ENCODE results near the gene FBXO27. TPM values are rescaled to one million over a fixed set of nuclear protein-coding genes. Genes with fewer than 3 reads are reported as not detected.
A peak's percentile ranks its signal among the peaks of the same experiment; 100 is the strongest.

The FBXO27 gene
- total RNA-seq, 1 donor from 2014 or later = 10.2 TPM

GRCh38 chr19:38985262-38985661 lies 47.1 kb downstream of the FBXO27 start:
- H3K4me1 Mint-ChIP-seq = peaks cover 12% of the 10 kb centered on the region
- H3K36me3 Mint-ChIP-seq = peaks cover 3% of the 10 kb centered on the region
- no peak overlapping the region for H3K27ac Mint-ChIP-seq
- DNase-seq (ENCODE audit: low spot score in 2 of 2, unreplicated experiment in 2 of 2) = no peak
- no peaks in the 10 kb centered on the region for H3K27me3 Mint-ChIP-seq (ENCODE audit: low read depth)
- TF ChIP-seq CTCF (IDR thresholded peaks at IDR 0.05; ENCODE audit: unreplicated experiment) = no peak
- no peak overlapping the region for H3K4me3 Mint-ChIP-seq
- H3K9me3 Mint-ChIP-seq = peaks cover 5% of the 10 kb centered on the region

- TF ChIP-seq CTCF (IDR thresholded peaks at IDR 0.05; ENCODE audit: unreplicated experiment) = no peak
- Mint-ChIP-seq H3K4me3 (no peak overlapping the region), H3K36me3 (peaks cover 3% of the 10 kb centered on the region), H3K4me1 (peaks cover 18% of the 10 kb centered on the region), H3K27me3 (ENCODE audit: low read depth) (no peaks in the 10 kb centered on the region), H3K9me3 (peaks cover 5% of the 10 kb centered on the region), H3K27ac (no peak overlapping the region)
- DNase-seq (ENCODE audit: low spot score in 2 of 2, unreplicated experiment in 2 of 2) = no peak
These were observed 51.6 kb downstream of the FBXO27 start for GRCh38 chr19:38980583-38981374.

DNA sequence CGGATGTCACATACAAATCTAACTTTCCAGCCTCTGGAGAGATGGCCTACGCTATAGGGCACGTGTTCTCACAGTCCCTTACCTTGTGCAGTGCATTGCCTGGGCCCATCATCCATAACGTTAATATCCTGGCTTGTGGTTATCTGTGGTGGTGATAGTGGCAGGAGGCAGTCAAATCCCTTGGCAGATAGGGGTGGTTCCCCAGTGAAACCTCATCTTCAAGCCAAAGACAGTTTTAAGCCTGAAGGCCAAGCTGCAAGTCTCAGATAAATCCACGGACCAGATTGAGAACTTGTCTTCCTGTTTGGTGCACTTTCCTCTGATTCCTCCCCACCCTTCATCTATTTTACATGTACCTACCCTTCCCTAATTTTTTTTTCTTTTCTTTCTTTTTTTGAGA lies 52.5 kb downstream of the FBXO27 start:
- H3K4me1 Mint-ChIP-seq = peaks cover 22% of the 10 kb centered on the region
- H3K27me3 Mint-ChIP-seq (ENCODE audit: low read depth) = no peaks in the 10 kb centered on the region
- H3K36me3 Mint-ChIP-seq = peaks cover 3% of the 10 kb centered on the region
- no peak overlapping the region for H3K4me3 Mint-ChIP-seq
- DNase-seq (ENCODE audit: low spot score in 2 of 2, unreplicated experiment in 2 of 2) = no peak
- H3K9me3 Mint-ChIP-seq = peaks cover 5% of the 10 kb centered on the region
- no peak for TF ChIP-seq CTCF (IDR thresholded peaks at IDR 0.05; ENCODE audit: unreplicated experiment)
- H3K27ac Mint-ChIP-seq = no peak overlapping the region

DNA sequence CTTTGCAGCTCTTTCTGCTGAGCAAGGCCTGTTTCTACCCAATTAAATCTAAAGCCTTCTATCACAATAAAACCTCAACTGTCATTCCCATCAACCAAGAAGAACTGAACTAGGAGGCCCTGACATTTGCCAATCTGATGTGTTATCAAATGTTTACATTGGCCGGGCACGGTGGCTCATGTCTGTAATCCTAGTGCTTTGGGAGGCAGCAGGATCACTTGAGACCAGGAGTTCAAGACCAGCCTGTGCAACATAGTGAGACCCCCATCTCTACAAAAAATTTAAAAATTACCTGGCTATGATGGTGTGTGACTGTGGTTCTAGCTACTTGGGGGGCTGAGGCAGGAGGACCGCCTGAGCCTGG lies 54.0 kb downstream of the FBXO27 start:
- H3K9me3 Mint-ChIP-seq = peaks cover 5% of the 10 kb centered on the region
- H3K4me3 Mint-ChIP-seq = no peak overlapping the region
- no peak for TF ChIP-seq CTCF (IDR thresholded peaks at IDR 0.05; ENCODE audit: unreplicated experiment)
- no peak for DNase-seq (ENCODE audit: low spot score in 2 of 2, unreplicated experiment in 2 of 2)
- H3K4me1 Mint-ChIP-seq = peaks cover 27% of the 10 kb centered on the region
- no peaks in the 10 kb centered on the region for H3K27me3 Mint-ChIP-seq (ENCODE audit: low read depth)
- peak overlapping the region; percentile 47 for H3K27ac Mint-ChIP-seq
- H3K36me3 Mint-ChIP-seq = peaks cover 4% of the 10 kb centered on the region

GRCh38 chr19:38977445-38978325 lies 54.7 kb downstream of the FBXO27 start:
- Mint-ChIP-seq H3K27ac (peak overlapping the region; percentile 47), H3K9me3 (peaks cover 5% of the 10 kb centered on the region), H3K36me3 (peaks cover 5% of the 10 kb centered on the region), H3K4me3 (no peak overlapping the region), H3K27me3 (ENCODE audit: low read depth) (no peaks in the 10 kb centered on the region), H3K4me1 (peaks cover 27% of the 10 kb centered on the region)
- no peak for DNase-seq (ENCODE audit: low spot score in 2 of 2, unreplicated experiment in 2 of 2)
- no peak for TF ChIP-seq CTCF (IDR thresholded peaks at IDR 0.05; ENCODE audit: unreplicated experiment)

Measured in mesothelial cell of epicardium (in vitro differentiated cells).